ENCODE results near the gene ZNF664.

Gene ZNF664

DNA sequence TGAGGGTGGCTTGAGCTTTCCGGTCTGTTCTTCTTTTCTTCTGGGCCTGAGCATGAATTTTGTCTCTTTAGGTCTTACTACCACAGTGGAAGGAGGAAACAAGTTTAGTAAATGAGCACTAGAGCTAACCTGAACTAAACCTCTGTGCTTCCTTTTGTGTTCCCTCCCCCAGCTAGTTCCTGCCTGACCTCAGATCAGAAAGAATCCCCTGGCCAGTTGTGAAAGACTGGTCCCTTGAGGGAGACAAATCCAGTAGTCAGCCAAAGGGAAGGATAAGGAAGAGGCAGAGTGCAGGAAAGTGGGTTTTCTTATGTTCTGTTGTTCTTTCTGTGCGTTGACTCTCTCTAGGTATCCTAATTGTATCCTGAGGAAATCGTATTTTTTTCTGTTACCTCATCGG, 17.5 kb downstream of the ZNF664 start:
- peak; percentile 73 for DNase-seq (ENCODE audit: low read depth)

DNA sequence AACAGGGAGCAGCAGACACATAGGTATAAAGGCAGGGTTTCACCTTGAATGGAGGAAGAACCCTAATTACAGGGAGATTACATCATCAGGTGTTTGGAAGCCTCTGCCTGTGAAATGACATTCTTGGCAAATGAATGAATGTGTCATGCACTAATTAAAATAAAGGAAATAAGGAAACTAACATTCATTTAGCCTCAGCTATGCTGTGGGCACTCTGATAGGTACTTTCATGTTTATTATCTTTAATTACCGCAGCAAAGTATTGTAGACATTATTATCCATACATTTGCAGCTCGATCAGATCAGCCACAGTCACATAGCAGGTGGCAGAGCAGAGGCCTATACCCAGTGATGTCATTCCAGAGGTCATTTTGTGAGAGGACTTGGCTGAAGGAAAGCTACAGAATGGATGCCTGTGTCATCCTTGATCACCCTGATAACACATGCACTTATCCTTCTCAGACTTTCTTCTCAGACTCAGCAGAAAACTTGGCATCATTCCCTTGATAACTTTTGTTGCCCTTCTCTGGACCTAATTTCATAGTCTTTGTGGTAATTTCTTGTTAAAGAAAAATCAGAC, 18.4 kb downstream of the ZNF664 start:
- no peak for DNase-seq (ENCODE audit: low read depth)

DNA sequence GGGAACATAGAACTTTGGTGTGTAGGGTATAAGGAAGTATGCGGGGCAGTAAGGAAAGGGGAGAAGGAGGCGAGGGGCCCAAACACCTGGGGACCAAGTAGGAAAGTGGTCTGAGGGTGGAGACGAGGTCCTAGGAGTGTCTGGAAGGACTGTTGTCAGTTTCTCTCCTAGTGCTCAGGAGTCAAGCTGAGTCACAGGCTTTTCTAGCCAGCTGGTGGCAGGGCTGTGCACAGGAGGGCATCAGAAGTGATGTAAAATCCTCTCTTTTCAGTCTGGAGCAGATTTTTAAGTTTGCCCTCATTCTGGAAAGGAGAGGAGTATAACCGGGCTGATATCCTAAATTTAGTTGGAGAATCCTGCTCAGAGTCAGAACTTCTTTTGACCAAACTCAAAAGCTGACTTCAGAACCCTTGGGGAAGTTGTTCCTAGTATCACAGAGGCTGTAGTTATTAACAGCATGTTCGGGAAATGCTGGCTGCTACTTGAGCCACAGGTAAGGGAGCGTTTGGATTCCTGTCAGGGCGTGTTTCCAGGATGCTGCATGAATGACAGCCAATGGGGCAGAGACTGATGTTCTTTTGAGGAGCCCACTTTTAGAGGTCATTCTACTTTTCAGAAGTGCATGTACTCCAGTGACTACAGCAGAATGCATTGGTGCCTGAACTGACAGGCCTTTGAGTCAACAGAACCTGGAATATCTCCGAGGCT, 19.3 kb downstream of the ZNF664 start:
- no peak for DNase-seq (ENCODE audit: low read depth)

DNA sequence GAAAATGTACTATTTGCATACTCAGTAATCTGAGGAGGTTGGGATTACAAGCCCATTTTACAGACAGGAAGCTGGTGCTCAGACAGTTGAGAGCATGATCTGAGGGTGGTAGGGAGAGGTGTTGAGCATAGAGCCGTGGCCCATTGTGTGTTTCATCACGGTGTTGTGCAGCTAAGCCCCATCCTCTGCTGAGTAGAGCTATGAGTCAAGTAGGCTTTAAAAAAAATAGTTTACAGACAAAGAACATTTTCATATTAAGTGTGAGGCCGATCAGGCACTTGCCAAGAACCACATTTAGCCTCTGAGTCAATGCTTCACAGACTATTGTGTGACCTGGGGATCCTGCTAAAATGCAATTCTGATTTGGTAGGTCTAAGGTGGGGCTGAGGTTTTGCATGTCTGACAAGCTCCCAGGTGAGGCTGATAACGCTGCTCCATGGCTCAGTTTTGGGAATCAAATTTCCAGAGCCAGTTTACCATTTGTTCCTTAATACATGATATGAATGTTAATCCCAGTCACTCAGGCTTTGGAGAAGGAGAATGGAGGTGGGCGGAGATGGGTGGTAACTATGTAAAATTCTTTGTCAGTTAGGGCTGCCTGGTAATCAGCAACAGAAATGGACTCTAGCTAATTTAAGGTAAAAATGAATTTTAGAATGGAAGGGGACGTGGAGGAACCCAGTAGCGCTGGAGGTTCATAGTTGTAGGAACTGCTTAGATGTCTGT, 22.2 kb downstream of the ZNF664 start:
- DNase-seq (ENCODE audit: low read depth) = peak; percentile 47

DNA sequence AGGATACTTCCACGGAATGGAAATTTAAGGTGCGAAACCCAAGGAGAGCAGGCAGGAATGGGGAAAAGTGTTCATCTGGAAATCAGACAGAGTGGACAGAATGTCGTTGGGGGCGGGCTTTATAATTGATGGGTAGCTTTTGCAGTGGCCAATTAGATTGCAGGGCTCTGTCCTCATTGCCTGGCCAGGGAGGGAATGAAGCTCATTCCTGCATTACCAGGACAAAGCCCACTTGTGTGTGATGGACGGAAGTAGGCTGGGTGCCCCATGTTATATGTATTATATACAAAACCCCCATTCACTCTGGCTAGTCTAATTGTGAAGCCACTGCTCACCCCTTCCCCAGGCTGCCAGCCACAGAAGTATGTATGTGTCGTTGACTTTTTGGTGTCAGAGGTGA, 23.6 kb downstream of the ZNF664 start:
- no peak for DNase-seq (ENCODE audit: low read depth)

DNA sequence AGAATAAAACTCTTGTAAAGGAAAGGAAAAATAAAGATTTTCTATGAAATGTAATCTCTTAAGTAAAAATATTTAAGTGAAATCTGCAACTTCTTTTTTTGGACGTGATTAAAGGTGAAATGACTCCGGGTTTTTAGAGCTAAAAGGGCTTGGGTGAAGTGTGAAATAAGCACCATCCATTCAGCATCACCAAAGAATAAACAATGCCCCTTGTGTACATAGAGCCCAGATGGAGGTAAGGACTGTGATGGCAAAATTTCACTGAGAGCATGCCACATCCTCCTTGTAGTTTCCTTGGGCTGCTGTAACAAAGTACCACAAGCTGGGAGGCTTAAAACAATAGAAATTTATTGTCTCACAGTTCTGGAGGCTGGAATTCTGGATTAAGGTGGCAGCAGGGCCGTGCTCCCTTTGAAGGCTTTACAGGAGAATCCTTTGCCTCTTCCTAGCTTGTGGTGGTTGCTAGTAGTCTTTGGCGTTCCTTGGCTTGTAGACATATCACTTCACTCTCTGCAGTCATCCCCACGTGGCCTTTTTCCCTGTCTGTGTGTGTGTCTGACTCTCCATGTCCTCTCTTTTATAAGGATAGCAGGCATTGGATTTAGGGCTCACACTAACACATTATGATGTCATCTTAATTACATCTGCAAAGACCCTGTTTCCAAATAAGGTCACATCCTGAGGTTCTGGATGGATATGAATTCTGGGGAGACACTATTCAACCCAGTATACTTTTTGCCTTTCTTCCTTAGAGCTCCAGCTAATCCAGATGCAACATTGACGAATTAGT, 24.2 kb downstream of the ZNF664 start:
- no peak for DNase-seq (ENCODE audit: low read depth)

DNA sequence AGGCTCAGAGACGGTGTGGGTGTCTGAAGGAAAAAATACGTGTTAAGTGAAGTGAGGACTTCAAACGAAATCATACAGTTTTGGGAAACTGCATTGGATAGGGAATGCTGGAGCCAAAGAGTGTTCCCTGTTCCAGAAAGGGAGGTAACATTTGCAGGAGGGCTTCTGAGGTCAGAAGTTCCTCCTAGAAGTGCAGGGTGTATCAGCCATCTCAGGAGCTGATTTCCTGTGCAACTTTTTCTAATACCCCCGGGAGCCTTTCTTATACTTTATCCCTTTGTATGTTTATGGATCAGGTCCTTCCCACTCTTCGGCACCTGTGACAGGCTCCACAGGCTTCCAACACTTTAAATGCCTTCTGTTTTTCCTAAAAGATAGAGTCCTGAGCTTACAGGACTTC, 24.9 kb downstream of the ZNF664 start:
- DNase-seq (ENCODE audit: low read depth) = no peak

DNA sequence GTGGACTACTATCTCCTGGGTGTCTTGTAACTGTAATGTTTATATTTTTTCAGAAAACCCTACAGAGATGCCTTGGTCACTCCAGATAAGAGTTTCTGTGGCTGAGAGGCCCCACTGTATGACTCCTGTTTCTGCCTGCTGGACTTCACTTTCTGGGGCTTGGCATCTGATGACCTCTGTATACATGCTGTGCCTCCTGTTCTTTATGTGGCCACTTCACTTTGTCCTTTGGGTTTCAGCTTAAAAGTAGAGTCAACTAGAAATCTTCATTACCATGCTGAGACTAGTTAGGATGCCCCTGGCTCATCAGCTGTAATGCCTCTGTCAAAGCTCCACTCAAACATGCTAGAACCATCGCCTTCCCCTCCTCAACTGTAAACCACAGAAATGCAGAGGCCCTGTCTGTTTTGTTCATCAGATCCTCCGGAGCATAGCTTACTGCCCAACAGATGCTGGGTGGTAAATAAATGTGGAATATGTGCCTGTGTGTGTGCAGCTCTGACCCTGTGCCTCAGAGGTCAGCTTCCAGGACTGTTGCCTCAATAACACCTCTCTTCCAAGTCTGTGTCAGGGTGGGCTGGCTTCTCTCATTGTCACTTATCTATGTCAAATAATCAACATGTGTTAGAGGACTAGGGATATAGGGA, 25.5 kb downstream of the ZNF664 start:
- no peak for DNase-seq (ENCODE audit: low read depth)

DNA sequence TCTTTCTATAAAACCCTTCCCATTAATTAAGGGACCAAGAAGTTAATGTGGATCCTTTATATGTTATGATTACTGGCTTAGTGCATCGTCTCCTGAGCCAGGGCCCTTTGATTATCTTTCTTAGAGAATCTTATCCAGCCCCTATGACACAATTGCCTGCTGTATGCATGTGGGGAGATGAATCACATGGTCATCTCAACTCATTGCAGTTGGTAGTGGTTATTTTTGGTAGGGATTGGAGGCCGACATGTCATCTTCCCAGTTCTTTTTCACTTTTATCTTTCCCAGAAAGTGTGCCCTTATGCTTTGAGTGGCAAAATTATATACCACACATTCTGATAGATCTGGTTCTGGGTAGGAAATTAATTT, 26.0 kb downstream of the ZNF664 start:
- DNase-seq (ENCODE audit: low read depth) = no peak

DNA sequence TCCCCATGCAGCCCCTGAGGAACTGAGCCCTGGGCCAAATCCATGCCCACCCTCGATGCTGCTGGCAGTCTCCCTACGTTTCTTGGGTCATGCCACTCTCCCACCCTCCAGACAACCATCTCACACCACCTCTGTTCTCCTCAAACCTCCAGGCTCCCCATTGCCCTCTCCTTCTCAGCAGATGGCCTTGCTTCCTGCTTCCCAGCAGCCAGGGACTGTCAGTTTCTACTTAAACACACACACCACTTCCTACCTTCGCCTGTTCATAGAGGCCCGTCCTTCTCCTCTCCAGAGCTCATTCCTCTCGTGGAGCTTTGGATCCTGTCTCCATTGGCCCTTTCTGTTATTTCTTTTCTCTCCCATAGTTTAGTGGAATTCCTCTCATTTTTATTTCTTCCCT, 27.1 kb downstream of the ZNF664 start:
- DNase-seq (ENCODE audit: low read depth) = no peak

DNA sequence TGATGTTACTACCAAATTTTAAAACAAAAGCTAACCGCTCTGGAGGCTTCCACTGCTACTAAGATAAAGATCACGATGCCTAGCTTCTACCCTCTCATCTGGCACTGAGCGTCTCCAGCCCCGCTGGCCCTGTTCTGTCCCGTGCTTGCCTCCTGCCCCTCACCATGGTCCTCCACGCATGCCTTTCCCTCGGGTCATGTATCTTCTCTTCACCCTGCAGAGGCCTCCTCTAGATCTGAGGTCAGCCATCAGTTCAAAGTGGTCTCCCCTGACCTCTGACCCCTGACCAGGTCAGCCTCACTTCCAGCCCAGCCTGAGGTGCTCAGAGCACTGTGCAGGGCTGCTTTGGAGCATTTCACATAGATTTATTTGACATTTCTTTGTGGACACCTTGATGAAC, 28.3 kb downstream of the ZNF664 start:
- no peak for DNase-seq (ENCODE audit: low read depth)

DNA sequence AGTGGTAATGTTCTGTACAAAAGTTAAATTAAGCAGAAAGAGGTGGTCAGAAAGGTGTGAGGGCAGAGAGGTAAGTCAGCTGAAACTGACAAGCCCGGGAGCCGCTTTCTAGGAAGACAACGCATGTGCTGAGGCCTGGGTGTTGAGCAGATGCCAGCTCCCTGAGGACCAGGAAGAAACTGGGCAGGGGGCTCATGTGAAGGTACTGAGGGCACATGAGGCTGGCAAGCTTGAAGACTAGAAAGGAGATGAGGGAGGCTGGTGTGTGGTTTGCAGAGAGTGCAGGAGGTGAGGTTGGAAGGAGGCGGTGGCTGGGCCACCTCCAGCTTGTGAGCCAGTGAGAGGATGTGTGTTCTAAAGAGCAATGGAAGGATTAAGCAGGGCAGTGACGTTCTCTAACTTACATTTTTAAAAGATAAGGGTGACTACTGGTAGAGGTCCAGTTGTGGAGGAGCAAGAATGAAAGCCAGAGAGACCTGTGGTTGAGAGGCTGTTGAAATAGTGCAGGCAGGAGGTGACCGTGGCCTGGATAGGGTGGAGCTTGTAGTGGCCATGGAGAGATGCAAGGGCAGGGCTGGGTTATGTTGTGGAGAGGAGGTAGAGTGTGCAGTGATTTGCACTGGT, 29.1 kb downstream of the ZNF664 start:
- DNase-seq (ENCODE audit: low read depth) = no peak

DNA sequence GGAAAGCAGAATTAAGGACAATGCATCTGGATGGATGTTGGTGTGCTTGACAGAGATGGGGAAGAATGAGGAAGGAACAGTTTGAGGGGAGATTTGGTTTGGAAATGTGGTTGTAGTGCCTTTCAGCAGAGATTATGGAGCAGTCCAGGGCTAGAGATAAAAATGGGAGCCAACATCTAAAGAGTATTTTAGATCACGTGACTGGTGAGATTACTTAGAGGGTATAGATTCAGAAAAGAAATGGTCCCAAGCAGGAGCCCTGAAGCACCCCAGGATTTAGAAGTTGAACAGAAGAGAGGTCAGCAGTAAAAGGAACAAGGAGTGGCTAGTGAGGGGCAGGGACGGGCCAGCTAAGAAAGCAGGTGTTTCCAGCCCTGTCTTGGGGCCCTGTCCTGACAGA, 29.6 kb downstream of the ZNF664 start:
- DNase-seq (ENCODE audit: low read depth) = no peak

DNA sequence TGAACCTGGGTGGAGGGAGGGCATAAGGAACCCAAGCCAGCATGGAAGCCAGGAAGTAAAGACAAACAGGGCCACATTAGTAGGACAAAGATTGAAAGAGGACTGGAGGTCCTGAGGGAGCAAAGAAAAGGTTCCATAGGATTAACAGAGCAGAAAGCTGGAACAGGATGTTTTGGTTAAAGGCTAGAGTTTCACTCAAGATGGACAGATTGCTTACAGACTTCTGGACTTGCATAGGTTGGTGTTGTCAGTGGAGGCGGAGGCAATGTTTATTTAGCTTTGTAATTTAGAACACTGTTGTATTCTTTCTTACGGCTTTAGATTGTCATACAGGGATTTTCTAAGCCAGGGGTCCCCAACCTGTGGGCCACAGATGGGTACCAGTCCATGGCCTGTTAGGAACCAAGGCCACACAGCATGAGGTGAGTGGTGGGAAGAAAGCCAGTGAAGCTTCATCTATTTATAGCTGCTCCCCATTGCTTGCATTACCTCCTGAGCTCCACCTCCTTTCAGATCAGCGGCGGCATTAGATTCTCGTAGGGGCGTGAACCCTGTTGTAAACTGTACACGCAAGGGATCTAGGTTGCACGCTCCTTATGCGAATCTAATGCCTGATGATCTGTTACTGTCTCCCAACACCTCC, 31.3 kb downstream of the ZNF664 start:
- peak; percentile 92 for DNase-seq (ENCODE audit: low read depth)

DNA sequence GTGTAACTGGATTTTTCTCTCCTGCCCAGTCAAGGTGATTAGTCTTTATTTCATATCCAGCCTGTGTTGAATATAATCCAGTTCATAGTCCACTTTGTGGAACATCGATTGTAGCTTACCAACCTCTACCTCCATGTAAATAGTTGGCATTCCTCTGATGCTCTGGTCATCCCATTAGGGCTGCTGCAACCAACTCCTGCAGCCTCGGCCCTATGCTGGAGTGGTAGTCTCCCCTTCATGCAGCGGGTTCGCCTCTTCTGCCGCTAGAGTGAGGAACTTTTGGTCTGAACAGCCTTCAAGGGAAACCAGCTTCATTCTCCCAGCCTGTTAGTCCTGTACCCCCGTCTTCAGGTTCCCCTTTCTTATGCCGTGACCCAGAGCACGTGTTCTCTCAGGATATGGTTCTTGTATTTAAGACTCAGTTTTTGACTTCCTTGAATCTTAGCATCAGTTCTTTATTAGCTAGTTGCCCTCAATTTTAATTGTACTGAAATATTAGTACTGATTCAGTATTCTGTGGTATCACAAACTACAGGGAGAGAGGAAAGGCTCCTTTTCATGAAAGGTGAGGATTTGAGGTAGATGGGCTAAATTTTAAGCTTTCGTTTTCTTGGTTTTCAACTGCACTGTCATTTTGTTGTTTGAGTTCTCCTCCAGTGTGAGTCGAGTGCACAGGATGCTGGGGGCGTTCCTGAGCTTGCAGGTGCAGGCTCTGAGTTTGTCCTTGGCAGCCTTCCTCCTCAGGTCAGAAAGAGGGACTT, 33.2 kb downstream of the ZNF664 start:
- DNase-seq (ENCODE audit: low read depth) = no peak

DNA sequence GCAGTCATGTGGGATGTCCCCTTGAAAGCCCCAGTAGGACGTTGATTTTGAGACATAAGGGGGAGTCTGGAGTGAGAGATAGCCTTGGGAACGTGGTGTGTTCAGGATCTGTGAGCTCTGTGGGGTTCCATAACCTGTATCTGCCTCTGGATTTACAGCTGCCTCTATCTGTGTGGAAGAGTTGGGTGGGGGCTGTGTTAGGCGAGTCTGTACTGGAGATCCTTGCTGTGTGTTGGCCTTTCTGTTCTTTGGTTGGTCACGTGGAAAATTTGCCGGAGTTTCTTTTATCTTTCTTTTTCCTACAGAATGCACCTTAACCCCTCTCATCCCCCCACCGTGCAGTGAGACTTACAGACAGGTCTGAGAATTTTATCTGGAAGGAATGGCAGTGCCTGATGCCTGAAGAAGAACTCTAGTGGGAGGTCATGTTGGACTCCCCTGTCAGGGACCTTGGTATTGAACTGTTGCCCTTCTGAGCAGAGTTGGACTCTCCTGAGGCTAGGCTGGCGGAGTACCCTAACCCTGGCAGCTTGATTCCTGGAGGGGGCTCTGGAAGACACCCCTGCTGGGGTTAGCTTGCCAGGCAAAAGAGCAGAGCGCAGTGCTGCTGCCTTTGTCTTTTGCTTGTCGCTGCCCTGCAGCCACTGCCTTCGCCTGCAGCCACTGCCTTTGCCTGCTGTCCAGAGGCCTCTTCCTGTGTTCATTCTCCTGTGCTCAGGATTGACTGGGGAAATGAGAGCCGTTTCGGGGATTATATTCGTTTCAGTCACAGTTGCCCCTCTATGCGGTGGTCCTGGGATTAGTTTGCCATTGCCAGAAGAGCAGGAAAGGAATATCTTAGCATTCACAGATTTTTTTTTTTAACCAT, 34.1 kb downstream of the ZNF664 start:
- no peak for DNase-seq (ENCODE audit: low read depth)

DNA sequence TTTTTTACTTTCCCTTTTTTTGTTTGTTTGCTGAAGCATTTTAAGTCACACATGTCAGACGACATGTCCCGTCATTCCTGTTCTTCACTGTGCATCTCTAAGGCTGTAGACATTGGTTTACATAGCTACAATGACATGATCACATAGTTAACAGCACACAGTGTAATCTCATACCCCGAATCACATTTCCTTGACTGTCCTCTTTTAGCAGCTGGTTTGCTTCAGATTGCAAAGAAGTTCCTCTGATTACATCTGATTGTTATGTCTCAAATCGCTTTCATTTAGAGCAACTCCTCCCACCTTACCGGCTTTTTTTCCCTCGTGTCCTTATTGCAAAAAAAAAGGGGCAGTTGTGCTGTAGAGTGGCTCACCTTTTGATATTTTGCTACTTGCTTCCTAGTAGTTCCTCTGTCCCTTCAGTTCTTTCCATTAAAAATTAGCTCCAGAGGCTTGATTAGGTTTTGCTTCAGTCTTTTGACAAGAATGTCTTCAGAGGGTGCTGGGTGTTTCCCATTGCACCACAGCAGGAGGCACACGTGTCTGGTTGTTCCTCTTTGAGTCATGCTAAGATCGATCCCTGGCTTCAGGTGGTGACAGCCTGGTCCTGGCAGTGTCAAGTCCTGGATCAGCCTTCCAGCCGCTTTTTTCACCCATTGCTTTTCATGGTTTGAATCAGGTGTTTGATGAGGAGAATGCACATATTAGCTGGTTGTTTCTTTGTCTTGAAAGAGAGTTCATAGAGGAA, 35.0 kb downstream of the ZNF664 start:
- peak; percentile 78 for DNase-seq (ENCODE audit: low read depth)

DNA sequence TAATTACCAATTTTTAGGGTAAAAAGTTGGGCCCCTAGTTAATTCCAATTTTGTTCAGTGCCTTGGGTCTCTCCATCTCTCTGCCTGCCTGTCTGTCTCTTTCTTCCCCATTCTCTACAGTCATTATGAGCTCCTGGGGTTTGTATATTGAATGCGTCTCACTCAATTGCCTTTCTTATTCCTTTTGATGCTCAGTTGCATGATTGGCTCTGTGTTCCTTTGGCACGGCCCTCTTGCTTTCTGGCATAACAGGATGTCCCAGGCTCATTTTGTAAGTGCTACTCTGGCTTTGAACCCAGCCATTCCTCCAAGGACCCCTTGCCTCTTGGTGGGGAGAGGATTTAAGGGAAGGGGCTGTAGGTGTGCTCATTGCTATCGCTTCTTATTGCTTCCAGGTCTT, 35.6 kb downstream of the ZNF664 start:
- DNase-seq (ENCODE audit: low read depth) = no peak

DNA sequence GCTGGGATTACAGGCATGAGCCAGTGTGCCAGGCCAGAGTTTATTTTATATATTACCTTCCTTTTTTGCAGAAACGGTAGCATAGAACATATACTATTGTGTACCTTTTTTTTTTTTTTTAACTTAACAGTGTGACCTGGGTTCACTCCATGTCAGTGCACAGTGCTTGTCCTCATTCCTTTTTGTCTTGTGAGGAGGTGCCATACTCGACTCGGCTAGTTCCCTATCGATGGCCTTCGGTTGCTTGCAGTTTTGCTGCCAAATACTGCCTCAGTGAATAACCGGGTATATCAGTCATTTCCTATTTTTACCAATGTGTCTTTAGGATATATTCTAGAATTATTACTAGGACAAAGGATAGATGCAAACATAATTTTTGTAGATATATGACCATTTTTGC, 36.8 kb downstream of the ZNF664 start:
- no peak for DNase-seq (ENCODE audit: low read depth)
